GM12872 (cell line): Measurements from ENCODE around the gene LAP3.

Experiments
- TF ChIP-seq, protein P1 (sequence below): IDR thresholded peaks from 3 replicates; pipeline ENCODE4 v1.5.1; 2011; ENCODE audit warnings: low read depth, mild to moderate bottlenecking, low read length, moderate library complexity; ENCODE audit not compliant: insufficient read depth

LAP3 gene

DNA sequence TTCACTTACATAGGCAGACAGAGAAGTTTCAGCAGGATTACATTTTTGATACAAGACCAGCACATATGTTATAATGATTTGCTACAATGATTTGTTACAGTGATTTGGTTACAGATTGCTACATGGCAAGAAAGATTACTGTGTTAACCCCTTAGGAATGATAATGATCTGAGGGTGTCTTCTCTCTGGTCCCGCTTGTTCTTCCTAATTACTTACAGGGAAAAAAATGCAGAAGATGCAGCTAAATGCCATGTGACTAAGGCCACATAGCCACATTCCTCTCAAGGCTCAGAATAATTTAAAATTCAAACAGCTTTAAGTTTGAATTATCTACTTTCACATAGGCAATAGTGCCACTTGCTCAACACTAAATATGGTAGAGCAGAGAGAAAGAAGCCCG is 9.7 kb upstream of the LAP3 start:
- TF ChIP-seq, protein P1, sequence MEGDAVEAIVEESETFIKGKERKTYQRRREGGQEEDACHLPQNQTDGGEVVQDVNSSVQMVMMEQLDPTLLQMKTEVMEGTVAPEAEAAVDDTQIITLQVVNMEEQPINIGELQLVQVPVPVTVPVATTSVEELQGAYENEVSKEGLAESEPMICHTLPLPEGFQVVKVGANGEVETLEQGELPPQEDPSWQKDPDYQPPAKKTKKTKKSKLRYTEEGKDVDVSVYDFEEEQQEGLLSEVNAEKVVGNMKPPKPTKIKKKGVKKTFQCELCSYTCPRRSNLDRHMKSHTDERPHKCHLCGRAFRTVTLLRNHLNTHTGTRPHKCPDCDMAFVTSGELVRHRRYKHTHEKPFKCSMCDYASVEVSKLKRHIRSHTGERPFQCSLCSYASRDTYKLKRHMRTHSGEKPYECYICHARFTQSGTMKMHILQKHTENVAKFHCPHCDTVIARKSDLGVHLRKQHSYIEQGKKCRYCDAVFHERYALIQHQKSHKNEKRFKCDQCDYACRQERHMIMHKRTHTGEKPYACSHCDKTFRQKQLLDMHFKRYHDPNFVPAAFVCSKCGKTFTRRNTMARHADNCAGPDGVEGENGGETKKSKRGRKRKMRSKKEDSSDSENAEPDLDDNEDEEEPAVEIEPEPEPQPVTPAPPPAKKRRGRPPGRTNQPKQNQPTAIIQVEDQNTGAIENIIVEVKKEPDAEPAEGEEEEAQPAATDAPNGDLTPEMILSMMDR: no peak

DNA sequence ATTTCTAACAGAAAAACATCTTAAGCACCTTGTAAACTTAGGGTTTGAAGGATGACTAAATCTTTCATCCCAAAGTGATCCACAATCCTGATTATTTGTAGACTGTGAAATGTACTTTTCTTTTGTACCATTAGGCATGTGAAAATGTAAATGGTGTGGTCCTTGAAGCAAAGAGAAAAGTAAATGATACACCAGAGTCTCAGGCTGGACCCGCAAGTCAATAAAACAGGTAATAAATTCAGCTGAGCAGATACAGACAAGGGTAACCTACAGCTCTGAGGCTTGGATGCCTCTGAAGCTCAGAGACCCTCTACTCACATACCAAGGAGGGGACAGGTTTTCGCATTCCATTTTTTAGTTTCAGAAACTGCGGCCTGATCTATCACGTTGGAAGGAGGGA is 2.8 kb upstream of the LAP3 start:
- TF ChIP-seq, protein P1: no peak

DNA sequence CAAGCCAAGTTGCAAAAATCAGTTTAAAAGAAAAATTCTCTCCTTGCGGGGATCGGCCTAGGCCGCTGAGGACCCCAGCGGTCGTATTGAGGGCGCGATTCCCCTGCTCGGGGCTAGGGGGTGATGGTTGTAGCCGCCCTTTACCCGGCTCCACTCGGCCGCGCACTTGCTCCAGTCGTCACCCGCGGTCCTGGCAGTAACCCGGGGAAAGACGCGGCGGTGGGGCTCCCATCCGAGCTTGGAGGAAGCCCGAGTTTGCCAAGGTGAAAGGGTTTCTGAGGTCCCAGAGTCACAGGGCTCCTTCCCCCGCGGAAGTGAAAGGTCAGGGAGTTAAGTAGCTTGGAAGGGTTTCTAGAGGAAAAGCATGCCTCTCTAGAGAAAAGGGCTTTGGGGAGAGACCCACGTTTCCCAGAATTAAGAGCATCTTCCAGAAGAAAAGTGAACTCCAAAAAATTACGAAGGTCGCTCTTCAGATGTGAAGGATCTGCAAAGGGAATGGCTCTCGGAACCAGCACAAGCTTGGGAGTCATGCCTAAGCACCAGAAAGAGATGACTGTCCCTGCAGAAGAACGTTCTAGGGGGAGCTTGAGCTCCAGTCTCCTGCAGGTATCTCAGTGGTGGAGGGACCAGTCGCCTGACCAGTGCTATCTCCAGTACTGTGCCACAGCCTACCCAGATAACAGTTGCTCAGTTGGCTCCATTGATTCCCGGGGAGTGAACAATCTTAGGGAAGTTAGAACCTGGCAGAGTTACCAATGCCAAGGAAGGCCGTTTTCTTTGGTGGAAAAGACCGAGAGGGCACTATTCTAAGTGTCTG is 875 bp downstream of the LAP3 start:
- TF ChIP-seq, protein P1: no peak

DNA sequence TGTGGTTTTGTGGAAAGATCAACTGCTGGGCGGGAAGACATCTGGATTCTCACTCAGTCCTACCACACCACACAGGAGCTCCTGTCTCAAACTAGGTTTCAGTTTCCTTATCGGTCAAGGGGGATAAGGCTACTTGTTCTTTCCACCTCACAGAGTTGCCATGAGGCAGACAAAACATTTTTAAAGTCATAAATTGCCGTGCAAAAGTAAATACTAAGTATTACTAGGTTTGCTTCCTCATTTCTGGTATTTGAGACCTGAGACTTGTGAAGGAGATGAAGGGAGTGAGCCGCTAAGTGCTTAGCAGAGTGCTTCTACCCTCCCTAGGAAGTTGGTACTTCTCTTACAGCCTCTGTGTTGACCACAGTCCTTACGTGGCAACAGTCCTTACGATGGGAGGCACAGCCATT is 1.5 kb downstream of the LAP3 start:
- TF ChIP-seq, protein P1: no peak

DNA sequence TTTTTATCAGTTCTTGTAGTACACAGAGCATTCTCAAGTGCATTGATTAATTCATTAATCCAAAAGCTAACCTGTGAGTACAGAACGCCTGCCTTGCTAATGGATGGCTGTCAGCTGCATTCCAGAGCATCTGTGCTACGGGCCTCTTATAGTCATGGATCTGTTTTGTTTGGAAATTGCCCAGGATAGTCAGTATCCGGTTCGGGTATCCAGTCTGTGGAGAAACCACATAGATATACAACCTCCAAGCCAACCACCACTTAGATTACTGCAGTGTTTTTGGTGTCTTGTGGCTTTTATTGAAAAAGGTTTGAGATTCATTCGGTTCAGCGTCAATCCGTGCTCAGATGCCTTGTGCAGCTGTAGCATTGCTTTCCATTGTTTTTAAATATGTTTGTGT is 4.0 kb downstream of the LAP3 start:
- TF ChIP-seq, protein P1: no peak

DNA sequence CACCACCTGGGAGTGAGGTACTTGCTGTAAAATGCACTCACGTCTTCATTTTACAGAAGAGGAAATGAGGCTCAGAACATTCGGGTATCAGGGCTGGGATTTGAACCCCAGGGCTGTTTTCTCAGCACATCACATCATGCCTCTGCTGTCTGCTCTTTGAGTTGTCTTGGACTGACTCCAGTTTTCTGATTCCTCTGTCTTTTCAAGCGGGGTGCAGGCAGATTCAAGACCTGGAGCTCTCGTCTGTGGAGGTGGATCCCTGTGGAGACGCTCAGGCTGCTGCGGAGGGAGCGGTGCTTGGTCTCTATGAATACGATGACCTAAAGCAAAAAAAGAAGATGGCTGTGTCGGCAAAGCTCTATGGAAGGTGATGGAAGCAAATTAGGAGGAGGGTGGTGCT is 6.3 kb downstream of the LAP3 start:
- TF ChIP-seq, protein P1: no peak

DNA sequence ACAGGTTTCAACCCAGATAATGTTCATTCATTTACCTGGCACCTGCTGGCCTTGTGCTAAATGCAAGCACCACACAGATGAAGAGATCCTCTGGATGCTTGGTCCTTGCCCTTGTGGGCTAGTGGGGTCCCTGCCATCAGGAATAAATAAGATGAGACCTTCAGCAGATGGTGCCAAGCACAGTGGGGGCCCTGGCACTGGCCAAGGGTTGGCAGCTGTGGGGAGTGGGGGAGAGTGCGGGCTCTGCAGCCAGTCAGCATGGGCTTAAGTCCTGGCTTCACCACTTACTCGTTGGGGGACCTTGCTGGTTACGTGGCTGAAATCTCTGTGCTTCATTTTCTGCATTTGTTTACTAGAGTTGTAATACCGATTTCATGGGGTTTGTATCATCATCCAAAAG is 6.9 kb downstream of the LAP3 start:
- TF ChIP-seq, protein P1: no peak
